AG04450 (cell line): Measurements from ENCODE around the gene VDR. TPM values are rescaled to one million over a fixed set of nuclear protein-coding genes. Genes with fewer than 3 reads are reported as not detected.

Experiments used
- CTCF ChIA-PET: fragments of 300-600, 350-600 bp; formaldehyde crosslinking; extraction: SDS; loops from one replicate; lab custom pipeline; 2022; ENCODE audit warnings: antibody characterized with exemption, inconsistent platforms; lab: Charles Lee
- POLR2A ChIA-PET: fragments of 350-600 bp; formaldehyde crosslinking; extraction: SDS; loops from one replicate; lab custom pipeline; 2021; ENCODE audit warnings: antibody characterized with exemption, inconsistent platforms; lab: Yijun Ruan, JAX
- DNase-seq: peaks from one replicate; pipeline ENCODE4 v3.0.0-alpha.2; 2011; ENCODE audit warnings: low read depth, low spot score
- H3K27ac ChIP-seq: one replicate; pipeline ENCODE4 v1.5.1; 2012; ENCODE audit warnings: low read depth, low read length, control low read depth
- H3K27me3 ChIP-seq: one replicate; pipeline ENCODE4 v1.6.0; 2012; ENCODE audit warnings: low read length; ENCODE audit not compliant: control insufficient read depth, insufficient read depth
- H3K4me3 ChIP-seq: 2 replicates; pipeline ENCODE4 v1.5.1; 2011; ENCODE audit warnings: mild to moderate bottlenecking, low read depth, low read length, control low read depth
- H3K9me3 ChIP-seq: 2 replicates; pipeline ENCODE4 v1.5.1; 2012; ENCODE audit warnings: low read length; ENCODE audit not compliant: control insufficient read depth, insufficient read depth
- polyA plus RNA-seq: library from polyadenylated mRNA; depleted of rRNA; stranded (reverse); fragments of >200 nt; gene quantifications from 2 replicates; pipeline ENCODE4 v1.2.3, GENCODE V29; 2011
- TF ChIP-seq, protein P1 (sequence below): IDR thresholded peaks from 2 replicates; pipeline ENCODE4 v1.5.1; 2011; ENCODE audit warnings: low read depth, low read length, control low read depth, inconsistent platforms

Gene VDR
- polyA plus RNA-seq, 1 experiment, result 11.9 TPM

- DNase-seq, result peak; percentile 72
- Histone ChIP-seq H3K27ac (no peak overlapping the region), H3K9me3 (no peaks in the 10 kb centered on the region), H3K27me3 (peaks cover 8% of the 10 kb centered on the region), H3K4me3 (no peak overlapping the region)
- TF ChIP-seq, protein P1, sequence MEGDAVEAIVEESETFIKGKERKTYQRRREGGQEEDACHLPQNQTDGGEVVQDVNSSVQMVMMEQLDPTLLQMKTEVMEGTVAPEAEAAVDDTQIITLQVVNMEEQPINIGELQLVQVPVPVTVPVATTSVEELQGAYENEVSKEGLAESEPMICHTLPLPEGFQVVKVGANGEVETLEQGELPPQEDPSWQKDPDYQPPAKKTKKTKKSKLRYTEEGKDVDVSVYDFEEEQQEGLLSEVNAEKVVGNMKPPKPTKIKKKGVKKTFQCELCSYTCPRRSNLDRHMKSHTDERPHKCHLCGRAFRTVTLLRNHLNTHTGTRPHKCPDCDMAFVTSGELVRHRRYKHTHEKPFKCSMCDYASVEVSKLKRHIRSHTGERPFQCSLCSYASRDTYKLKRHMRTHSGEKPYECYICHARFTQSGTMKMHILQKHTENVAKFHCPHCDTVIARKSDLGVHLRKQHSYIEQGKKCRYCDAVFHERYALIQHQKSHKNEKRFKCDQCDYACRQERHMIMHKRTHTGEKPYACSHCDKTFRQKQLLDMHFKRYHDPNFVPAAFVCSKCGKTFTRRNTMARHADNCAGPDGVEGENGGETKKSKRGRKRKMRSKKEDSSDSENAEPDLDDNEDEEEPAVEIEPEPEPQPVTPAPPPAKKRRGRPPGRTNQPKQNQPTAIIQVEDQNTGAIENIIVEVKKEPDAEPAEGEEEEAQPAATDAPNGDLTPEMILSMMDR, result no peak
- CTCF ChIA-PET, result interaction anchor here (1.1 to 2.4 kb wide), 3 partner anchors 14 to 98 kb away, joined by 3 to 19 read pairs (median 4); partner anchors contain the start of gene VDR
- POLR2A ChIA-PET, result interaction anchor here (0.7 to 1.6 kb wide), 3 partner anchors 12 to 53 kb away, joined by 4 to 6 read pairs (median 5); partner anchors contain the start of gene VDR
Measured at GRCh38 chr12:47935184-47935583, 30.4 kb upstream of the VDR start.

GRCh38 chr12:47931187-47931586 lies 26.4 kb upstream of the VDR start:
- POLR2A ChIA-PET, result no interaction called here
- no peaks in the 10 kb centered on the region for H3K9me3 ChIP-seq
- H3K27me3 ChIP-seq, result peaks cover 42% of the 10 kb centered on the region
- TF ChIP-seq, protein P1, result no peak
- CTCF ChIA-PET, result no interaction called here
- no peak overlapping the region for H3K27ac ChIP-seq
- no peak overlapping the region for H3K4me3 ChIP-seq
- no peak for DNase-seq

GRCh38 chr12:47930634-47931033 lies 25.8 kb upstream of the VDR start:
- DNase-seq, result no peak
- peaks cover 47% of the 10 kb centered on the region for H3K27me3 ChIP-seq
- no peak overlapping the region for H3K4me3 ChIP-seq
- ChIA-PET POLR2A (no interaction called here), CTCF (interaction anchor here (0.9 kb wide), 1 partner anchor 26 kb away, joined by 6 read pairs; the partner anchor contains the start of gene VDR)
- H3K27ac ChIP-seq, result no peak overlapping the region
- TF ChIP-seq, protein P1, result no peak
- H3K9me3 ChIP-seq, result no peaks in the 10 kb centered on the region

GRCh38 chr12:47927346-47927745 lies 22.6 kb upstream of the VDR start:
- H3K27me3 ChIP-seq, result peaks cover 67% of the 10 kb centered on the region
- ChIA-PET POLR2A (no interaction called here), CTCF (interaction anchor here (2.5 kb wide), 1 partner anchor 36 kb away, joined by 6 read pairs; the partner anchor contains the start of gene TMEM106C)
- no peaks in the 10 kb centered on the region for H3K9me3 ChIP-seq
- H3K4me3 ChIP-seq, result no peak overlapping the region
- TF ChIP-seq, protein P1, result no peak
- no peak overlapping the region for H3K27ac ChIP-seq
- DNase-seq, result no peak

DNA sequence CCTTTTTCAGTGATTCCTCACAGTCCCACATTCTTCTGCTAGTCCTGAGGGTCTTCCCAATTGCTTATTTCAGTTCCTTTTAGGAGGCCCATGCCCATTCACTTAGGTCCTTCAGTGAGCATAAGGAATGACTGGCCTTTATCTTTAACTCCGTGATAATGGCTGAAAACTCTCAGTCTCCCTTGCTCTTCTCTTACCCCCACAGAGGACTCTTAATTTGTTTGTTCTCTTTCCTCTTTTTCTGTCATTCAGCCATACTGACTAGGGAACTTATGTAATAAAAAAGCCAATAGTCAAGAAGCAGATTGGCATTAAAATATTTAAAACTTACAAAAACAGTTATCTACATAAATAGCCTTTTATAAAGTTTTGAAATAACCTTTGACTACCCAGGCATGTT lies 17.1 kb upstream of the VDR start:
- no peaks in the 10 kb centered on the region for H3K9me3 ChIP-seq
- DNase-seq, result no peak
- no peak overlapping the region for H3K27ac ChIP-seq
- CTCF ChIA-PET, result interaction anchor here (0.7 kb wide), 1 partner anchor 142 kb away, joined by 3 read pairs; no protein-coding TSS in a partner anchor
- peaks cover 46% of the 10 kb centered on the region for H3K27me3 ChIP-seq
- H3K4me3 ChIP-seq, result no peak overlapping the region
- TF ChIP-seq, protein P1, result no peak
- POLR2A ChIA-PET, result no interaction called here
